Stimulated activated CD8-positive, alpha-beta memory T cell treated with anti-CD3 and anti-CD28 coated beads, Interleukin-12 subunit alpha, Interleukin-12 subunit beta, amount 100 ng/mL, for 4 hours (primary cell): ENCODE results near the gene AGA.

ENCODE experiments used
- DNase-seq: peaks from one replicate; pipeline ENCODE4 v3.0.0-alpha.2; 2020; ENCODE audit warnings: low read depth

Gene AGA

DNA sequence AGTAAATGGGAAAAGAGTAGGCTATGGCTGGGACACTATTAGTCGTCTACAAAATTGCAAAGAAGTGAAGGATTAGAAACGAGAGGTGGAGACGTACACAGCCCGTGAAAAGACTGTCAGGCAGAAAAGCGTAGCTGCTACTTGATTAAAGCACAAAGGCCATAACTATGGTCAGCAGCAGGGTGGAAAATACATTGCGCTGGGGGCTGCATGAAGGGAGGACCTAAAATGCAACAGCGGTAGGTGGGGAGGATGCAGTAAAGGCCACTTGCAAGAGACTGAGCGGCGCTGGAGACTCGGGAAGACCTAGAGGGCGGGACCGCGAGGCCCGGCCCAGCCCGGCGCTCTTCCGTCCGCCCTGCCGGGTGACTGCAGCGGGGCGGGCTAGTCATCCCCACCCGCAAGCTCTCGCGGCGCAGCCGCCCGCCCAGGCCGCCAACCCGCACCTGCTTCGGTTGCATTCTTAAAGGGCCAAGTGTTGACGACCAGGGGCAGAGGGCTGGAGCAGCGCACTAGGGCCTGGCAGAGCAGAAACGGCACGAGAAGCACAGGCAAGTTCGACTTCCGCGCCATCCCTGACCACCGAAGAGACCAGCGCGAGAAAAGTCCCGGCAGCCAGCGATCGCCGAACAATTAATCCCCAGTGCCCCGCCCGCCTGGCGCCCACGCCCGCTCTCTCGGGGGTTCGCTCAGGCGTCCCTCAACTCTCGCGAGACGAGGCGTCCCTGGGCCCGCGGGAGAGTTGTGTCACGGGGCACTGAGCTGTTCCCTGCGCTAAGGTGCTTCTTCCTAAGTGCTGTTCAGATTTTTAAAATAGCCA lies at the start of gene AGA:
TSS of gene AGA (minus strand) at position 635 of the 820 bp plus-strand sequence. CDS start at position 573, 62 bp downstream.
- peak; percentile 93 for DNase-seq

DNA sequence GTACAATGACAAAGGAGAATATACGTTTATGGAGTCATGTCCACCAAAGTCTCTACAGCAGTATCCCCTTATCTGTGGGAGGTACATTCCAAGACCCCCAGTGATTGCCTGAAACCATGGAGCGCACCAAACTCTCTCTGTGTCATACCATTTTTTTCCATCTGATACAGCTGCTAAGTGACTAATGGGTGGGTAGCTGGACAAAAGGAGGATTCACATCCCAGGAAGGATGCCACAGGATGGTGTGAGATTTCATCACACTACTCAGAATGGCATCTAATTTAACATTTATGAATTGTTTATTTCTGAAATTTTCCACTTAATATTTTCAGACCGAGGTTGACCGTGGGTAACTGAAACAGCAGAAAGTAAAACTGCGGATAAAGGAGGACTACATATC lies 49.8 kb upstream of the AGA start:
- DNase-seq: no peak

DNA sequence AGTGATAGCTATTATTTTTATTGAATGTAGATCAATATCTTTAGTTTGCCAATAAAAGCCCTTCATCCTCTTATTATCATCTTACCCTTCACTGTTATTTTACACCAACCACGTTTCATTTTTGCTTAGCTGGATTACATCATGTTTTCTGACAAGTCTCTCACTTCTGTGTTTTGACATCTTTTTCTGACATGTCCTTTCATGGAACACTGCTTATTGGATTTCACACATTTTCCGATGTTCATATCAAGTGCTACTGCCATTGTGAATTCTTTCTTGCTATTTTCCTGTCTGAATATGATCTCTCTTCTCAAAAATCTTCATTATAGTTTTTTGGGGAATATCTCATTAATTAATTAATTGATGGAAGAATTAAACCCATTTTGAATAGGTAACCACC lies 48.5 kb upstream of the AGA start:
- no peak for DNase-seq

DNA sequence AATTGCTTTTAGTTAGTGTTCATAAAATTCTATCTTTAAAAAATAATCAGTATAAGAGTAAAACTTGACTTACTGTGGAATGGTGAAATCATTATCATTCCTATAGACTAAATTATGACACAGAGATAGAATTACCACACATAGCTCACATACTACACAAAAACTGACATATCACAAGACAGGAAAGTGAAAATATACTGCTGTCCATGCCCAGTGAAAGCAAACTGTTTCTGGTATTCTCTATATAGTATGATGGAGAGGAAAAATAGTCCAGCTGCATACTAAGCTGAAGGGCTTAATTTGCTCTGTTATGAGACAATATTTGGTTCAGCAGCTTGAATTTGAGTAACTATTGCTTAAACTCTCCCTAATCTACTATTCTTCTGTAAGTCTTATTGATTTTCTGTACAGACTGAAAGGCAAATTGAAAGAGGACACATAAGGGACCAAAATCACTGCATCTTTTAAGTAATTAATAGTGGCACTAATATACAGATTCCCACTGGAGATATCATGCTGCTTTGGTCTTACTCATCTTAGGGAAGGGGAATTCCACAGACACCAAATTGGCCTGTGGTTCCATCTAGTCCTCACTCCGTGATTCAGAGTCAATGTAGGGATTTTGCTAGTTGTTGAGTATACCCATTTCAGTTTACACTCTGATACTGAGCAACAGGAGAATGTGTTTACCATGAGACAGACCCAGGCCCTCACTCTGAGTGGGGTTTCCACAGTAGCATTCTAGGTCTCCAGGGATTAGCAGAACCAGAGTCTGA lies 47.4 kb upstream of the AGA start:
- no peak for DNase-seq

DNA sequence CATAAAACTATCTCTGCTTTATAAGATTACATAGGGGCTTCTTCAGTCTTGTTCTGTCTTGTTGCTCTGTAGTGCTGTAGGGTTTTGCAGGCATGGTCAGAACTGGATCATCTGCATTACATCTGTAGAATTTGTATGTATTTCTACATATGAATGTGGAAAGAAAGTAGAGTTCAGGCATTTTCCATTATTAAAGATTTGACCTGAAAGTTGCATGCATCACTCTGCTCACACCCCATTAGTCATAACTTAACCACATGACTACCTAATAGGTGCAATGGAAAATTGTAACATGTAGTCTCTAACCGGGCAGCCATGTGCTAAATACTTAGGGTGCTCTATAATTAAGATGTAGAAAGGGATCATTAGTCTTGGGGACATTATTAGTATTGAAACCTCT lies 45.7 kb upstream of the AGA start:
- DNase-seq: no peak

DNA sequence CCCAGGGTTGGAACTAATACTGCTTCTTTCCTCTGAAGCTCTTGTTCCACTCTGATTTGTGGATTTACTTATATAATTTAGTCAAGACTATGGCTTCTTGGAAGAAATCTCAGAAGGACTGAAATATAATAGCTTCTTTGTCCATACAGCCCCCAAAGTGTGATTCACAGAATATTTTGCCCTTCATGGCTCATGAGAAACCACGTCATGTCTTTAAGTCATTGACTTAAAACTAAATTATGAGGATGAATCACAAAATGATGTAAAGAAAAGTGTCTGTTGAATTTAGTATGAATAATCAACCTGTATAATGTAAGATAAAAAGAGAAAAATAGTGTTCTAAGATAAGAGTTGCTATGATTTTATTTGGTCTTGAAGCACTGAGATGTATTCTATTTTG lies 43.3 kb upstream of the AGA start:
- no peak for DNase-seq

DNA sequence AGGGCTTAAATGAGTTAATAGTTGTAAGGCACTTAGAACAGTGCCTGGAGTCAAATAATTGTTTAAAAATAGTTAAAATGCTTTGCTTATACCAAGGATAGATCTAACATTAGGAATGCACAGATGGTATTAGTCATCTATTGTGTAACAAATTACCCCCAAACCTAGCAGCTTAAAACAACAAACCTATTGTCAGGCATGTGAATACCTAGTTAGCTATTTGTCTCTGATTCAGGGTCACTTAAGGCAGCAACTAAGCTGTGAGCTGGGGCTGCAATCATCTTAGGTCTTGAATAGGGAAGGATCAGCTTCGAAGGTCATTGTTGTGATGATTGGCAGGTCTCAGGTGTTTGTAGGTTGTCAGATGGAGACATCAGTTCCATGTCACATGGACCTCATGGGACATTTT lies 42.4 kb upstream of the AGA start:
- DNase-seq: no peak

DNA sequence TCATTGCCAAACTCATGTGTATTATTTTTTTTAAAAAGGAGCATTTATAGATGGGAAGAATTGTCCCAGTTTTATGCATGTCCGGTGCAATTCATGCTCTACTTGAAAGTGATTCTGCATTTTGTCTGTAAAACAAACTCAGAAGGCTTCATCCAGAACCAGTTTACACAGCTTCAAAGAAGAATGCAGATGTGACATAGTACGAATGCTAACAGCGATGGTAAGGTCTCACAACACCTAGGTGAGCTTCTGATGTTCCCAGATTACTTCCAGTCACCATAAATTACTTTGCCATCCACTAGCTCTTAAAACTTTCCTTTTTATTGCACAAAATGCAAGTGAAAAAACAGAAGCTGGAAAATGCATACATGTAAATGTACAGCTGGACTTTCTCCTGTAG lies 41.5 kb upstream of the AGA start:
- DNase-seq: no peak

DNA sequence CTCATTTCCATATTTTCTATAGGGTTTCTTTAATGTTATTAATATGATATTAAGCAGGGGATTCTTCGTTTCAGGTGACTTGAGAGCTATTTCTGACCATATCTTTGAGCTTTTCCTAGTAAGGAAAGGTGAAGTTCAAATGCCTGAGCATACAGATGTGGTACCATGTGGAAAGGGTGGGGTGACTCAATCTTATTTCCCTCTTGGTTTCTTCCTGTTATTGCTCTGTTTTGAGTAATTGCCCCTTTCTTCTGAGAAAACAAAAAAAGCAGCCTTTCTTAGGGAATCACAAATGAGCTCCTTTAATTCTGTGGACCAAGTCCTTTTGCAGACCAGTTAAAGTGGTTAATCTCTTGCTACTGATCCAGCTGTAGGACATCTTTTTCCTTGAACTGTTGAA lies 41.0 kb upstream of the AGA start:
- DNase-seq: no peak

DNA sequence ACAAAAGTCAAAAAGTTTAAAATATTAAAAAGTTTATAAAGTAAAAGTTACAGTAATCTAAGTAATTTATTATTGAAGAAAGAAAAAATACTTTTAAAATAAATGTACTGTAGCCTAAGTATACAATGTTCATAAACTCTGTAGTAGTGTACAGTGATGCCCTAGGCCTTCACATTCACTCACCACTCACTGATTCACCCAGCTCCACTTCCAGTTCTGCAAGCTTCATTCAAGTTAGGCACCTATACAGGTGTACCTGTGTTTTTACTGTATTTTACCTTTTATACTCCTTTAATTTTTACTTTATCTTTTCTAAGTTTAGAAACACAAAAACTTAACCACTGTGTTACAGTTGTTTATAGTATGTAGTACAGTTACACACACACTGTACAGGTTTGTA lies 40.1 kb upstream of the AGA start:
- no peak for DNase-seq

DNA sequence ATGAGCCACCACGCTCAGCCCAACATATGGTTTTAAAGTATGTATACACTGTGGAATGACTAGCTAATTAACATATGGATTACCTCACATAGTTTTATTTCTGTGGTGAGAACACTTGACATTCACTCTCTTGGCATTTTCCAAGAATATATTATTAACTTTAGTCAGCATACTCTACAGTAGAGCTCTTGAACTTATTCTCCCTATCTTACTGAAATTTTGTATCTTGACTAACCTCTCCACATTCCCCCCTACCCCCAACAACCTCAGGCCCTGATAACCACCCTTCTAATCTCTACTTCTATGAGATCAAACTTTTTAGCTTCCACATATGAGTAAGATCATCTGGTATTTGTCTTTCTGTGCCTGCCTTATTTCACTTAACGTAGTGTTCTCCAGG lies 38.6 kb upstream of the AGA start:
- DNase-seq: no peak

DNA sequence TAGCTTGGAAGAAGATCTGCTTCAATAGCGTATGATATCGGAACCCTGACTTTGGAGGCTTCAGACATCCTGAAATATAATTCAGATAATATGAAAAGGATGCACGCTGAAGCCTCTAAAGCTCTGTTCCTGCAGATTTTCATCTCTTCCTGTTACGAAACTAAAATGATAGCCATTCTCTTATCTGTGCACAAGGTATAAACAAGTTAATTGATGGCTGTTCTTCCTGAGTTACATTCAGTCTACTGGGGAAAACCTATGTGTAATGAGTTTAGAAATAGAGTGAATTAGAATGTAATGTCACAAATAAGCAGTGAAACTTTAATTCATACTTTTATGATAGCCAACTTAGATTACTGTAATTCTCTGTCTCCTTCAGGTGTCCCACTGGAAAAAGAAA lies 36.8 kb upstream of the AGA start:
- DNase-seq: no peak

DNA sequence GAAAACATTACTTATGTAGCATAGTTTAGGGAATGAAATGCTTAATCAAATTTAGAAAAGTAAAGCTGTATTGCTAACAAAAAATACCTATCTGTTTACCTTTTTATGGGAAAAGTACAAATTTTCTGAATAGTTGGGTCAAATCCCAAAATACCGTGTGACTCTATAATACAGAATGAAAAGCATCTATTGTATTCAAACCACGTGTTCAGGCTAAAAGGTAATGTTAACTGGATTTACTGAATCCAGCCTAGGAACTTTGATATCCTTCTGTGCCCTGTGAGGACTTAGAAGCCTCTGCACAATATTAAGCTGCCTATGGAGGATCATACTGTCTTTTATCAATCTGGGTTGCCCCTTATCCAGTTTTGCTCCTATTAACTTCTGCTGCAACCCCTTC lies 36.3 kb upstream of the AGA start:
- no peak for DNase-seq

DNA sequence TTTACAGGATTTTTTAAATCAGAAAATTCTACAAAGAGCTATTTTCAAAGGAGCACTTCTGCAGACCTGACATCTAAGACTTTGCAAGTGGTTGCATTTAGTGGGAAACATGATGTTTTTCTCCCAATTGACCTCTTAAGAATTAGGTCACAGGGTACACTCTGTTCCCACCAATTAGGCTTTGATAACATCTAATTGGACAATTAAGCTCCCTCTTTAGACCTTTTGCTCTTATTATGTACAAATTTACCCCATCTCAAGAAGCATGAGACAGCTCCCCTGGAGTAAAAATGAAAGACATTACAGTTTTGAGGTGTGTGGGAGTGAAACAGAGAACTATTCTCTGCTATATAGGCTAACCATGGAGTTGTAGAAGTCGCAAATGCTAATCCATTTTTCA lies 31.8 kb upstream of the AGA start:
- no peak for DNase-seq

DNA sequence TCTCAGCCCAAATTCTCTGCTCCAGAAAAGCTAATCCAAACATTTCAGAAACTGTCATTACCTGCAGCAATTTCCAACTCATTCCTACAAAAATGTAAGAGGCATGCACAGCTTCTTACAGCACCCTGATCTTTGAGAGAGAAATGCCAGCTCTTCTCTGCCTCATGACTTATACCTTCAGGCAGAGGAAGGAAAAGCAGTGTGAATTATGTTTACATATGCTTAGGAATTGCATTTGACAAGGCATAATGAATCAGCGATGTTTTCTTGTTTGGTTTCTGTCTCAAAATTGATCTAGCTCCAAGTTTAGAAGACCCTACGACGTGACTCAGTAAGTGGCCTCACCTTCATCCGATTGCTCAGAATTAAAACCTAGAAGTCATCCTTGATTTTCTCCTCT lies 21.8 kb upstream of the AGA start:
- DNase-seq: no peak

DNA sequence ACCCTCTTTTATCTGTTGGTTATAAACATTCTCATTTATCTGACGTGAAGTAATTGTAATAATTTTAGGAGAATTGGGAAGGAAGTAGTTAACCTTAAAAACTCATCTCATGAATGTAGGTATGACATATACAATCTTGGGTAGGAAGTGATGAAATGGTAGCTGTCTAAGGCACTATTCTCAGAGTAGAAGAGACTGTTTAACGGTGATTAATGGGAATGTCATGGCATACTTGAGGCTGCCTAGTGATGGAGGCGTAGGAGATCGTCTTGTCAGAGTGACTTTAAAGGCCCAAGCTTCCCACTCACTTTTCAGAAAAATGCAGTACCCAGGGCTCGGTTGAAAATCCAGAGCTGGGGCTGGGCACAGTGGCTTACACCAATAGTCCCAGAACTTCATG lies 19.4 kb upstream of the AGA start:
- DNase-seq: no peak

DNA sequence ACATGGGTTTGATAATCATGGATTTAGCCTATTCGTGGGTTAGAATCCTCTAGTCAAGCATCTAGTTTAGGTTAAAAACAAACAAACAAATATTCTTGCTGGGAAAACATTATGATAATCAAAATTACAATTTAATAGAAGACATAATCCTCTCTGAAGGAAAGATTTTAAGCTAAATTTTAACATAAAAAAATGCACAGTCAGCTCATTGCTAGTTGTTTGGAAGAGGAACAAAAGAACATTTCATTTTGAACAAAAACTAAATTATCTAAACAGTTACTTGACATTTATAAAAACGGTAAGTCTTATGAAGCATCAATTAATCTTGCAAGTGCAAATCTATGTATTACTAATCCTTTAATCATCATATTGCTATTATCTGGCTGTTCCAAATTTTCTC lies 18.2 kb upstream of the AGA start:
- DNase-seq: no peak

DNA sequence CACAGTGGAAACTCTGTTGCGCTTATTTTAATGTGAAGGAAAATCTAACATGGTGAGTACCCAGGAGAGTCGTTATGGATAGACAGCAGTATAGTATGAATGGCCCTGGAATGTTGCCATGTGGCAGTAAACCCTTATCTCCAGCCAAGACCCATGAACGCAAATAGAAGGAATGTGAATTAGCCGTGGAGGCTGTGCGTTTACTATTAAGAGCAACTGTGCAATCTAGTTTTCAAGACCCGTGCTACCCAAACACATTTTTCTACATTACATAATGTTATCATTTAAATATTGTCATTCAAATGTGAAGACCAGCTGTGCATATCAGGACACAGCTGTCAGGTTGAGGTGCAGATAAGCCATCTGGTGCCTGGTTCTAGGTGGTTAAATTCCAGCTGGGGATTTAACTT lies 13.3 kb upstream of the AGA start:
- DNase-seq: no peak

DNA sequence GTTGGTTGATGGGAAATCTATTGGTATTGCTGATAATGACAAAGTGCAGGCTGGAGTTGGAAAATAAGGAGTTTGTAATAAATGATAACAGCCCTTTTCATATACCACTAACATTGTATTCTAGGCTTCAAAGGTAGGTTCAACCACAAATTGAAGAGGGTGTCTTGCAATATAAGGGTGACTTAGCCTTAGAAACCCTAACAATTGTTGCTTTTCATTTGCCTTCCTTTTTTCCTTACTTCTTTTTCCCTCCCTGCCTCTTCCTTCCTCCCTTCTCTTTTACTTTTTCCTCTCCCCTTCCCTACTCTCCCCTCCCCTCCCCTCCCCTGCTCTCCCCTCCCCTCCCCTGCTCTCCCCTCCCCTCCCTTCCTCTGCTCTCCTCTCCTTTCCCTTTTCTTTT lies 10.9 kb upstream of the AGA start:
- no peak for DNase-seq

DNA sequence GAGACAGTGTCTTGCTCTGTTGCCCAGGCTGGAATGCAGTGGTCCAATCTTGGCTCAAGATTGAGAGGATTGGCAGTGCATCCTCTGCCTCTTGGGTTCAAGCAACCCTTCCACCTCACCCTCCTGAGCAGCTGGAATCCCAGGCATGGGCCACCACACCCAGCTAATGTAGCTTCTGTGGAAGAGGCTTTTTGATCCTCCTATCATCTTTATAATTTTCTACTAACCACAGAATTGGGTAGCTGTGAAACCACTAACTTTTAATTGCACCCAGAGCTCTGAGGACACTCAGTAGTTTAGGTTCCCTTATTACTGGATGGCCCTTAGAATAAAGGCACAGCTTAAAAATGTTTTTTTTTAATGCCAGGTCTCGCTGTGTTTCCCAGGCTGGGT lies 8.9 kb upstream of the AGA start:
- DNase-seq: no peak

DNA sequence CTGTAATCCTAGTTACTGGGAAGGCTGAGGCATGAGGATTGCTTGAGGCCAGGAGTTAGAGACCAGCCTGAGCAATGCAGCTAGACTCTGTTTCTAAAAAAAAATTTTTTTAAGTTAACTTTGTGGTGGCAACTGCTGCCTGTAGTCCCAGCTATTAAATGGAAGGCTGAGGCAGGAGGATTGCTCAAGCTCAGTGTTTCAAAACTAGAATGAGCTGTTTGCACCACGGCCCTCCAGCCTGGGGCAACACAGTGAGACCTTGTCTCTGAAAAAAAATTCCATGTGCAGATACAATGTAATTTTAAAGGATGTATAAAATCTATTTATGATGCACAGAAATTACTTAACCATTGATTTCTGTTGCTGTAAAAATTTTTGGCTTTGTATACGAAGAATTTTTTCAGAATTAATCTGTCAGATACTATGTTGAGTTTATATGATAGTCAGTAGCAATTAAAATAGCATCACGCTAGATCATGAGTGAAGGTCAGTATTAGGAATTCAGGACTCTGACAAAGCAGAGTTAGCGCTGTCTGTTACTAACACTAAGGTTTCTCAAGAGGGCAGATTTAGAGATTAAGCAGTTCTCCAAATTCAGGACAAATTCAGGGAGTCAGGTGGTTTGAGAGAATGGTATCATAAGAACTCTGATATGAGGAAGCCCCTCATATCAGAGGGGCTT lies 8.3 kb upstream of the AGA start:
- DNase-seq: no peak

DNA sequence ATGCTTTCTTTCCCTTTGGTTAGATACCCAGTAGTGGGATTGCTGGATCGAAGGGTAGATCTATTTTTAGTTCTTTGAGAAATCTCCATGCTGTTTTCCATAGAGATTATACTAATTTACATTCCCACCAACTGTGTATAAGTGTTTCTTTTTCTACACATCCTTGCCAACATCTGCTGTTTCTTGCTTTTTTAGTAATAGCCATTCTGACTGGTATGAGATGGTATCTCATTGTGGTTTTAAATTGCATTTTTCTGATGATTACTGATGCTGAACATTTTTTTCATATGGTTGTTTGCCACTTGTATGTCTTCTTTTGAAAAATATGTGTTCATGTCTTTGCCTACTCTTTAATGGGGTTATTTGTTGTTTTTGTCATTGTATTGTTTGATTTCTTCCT lies 6.6 kb upstream of the AGA start:
- DNase-seq: no peak

DNA sequence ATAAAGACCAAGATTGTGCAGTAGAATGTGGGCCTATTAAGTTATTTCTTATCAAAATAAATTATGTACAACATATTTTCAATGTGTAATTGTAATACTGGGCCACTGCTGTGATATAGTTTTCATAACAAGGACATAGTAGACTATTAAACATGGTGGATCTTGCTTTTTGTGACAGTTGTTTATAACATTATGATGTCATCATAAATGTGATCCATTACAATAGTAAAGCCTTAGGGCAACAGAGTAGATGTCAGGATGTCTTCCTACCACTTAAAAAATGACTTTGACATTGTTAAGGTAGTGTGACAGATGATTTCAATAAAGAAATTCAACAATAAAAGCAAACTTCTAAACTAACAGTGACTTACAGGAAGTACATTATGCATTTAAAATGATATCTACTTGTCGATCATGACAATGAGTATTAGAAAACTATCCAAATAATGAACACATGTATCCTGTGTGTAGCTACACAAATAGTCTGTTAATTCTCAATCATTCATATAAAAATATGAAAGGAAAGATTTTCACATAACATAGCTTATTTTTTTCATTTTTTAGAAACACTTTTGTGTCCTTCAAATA lies 5.3 kb upstream of the AGA start:
- DNase-seq: no peak
